ENCODE measurements around the gene DLGAP1.

DLGAP1 gene

DNA sequence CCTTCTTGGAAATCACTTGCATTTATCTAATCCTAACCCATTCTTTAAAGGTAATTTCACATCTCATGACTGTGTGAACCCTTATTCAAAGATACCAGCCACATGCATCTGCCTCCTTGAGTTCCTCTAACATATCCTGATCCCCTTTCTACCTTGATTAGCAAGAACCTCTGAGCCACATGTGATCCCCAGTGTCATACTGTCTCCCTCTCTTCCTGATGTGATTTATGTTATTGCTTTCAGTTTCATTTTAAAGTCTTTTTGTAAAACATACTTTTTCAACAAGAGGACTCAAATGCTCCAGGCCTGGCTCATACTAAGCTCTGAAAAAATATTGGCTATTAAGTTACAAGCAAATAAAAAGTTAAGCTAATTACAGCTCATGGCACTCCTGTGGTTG is 470.1 kb downstream of the DLGAP1 start:
- H3K4me1 ChIP-seq (ENCODE audit: control insufficient read depth, insufficient read depth, low read length) = peaks cover 27% of the 10 kb centered on the region
- no peaks in the 10 kb centered on the region for H3K36me3 ChIP-seq (ENCODE audit: control insufficient read depth in 2 of 2, insufficient read depth in 1 of 2, low read length in 2 of 2)
- H3K27ac ChIP-seq (ENCODE audit: extremely low read depth, low read depth, low read length) = peak overlapping the region; percentile 31; the same call in 1 of the 2 replicates
- ChIA-PET CTCF (interaction anchor here (0.6 to 6.3 kb wide), 7 partner anchors 10 to 223 kb away, joined by 3 to 51 read pairs (median 5); no protein-coding TSS in a partner anchor), POLR2A (interaction anchor here (0.5 to 2.6 kb wide), 3 partner anchors 18 to 100 kb away, joined by 3 to 5 read pairs (median 3); no protein-coding TSS in a partner anchor)
- no peak overlapping the region for H3K4me3 ChIP-seq (ENCODE audit: low read depth, low read length)
- TF ChIP-seq ZNF302 (tag by site-specific recombination; IDR thresholded peaks at IDR 0.05; ENCODE audit: low read depth) = no peak
- no peak for TF ChIP-seq ZNF777 (tag by site-specific recombination; IDR thresholded peaks at IDR 0.05; ENCODE audit: borderline replicate concordance)
- TF ChIP-seq ZNF148 (tag by site-specific recombination; IDR thresholded peaks at IDR 0.05; ENCODE audit: borderline replicate concordance) = no peak
- TF ChIP-seq ZNF76 (tag by site-specific recombination; IDR thresholded peaks at IDR 0.05; ENCODE audit: borderline replicate concordance, low read depth) = no peak
- no peak for TF ChIP-seq ZNF132 (tag by site-specific recombination; IDR thresholded peaks at IDR 0.05; ENCODE audit: borderline replicate concordance)
- no peak for TF ChIP-seq ZNF677 (tag by site-specific recombination; IDR thresholded peaks at IDR 0.05)
- no peak for TF ChIP-seq ZBTB26 (tag by site-specific recombination; optimal IDR thresholded peaks at IDR 0.05)
- TF ChIP-seq ZNF202 (tag by site-specific recombination; IDR thresholded peaks at IDR 0.05; ENCODE audit: borderline replicate concordance) = no peak
- TF ChIP-seq RBAK (tag by site-specific recombination; IDR thresholded peaks at IDR 0.05) = no peak
- no peak for TF ChIP-seq ZNF701 (tag by site-specific recombination; IDR thresholded peaks at IDR 0.05)
- TF ChIP-seq ZNF211 (tag by site-specific recombination; IDR thresholded peaks at IDR 0.05; ENCODE audit: low read depth) = no peak
- no peak for TF ChIP-seq ZNF23 (tag by site-specific recombination; IDR thresholded peaks at IDR 0.05; ENCODE audit: borderline replicate concordance)
- no peak for TF ChIP-seq ZNF174 (tag by site-specific recombination; IDR thresholded peaks at IDR 0.05)
- TF ChIP-seq ZFP41 (tag by site-specific recombination; IDR thresholded peaks at IDR 0.05; ENCODE audit: borderline replicate concordance) = no peak
- TF ChIP-seq, protein P1, sequence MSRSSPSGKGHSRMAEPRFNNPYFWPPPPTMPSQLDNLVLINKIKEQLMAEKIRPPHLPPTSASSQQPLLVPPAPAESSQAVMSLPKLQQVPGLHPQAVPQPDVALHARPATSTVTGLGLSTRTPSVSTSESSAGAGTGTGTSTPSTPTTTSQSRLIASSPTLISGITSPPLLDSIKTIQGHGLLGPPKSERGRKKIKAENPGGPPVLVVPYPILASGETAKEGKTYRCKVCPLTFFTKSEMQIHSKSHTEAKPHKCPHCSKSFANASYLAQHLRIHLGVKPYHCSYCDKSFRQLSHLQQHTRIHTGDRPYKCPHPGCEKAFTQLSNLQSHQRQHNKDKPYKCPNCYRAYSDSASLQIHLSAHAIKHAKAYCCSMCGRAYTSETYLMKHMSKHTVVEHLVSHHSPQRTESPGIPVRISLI (tag by site-specific recombination; IDR thresholded peaks at IDR 0.05) = no peak
- no peak for TF ChIP-seq ZNF639 (tag by site-specific recombination; IDR thresholded peaks at IDR 0.05)
- no peak for TF ChIP-seq REPIN1 (tag by site-specific recombination; IDR thresholded peaks at IDR 0.05; ENCODE audit: low read depth)
- no peak for TF ChIP-seq ZNF169 (tag by site-specific recombination; IDR thresholded peaks at IDR 0.05)
- H3K9me3 ChIP-seq (ENCODE audit: control insufficient read depth, insufficient read depth, low read depth, low read length) = no peaks in the 10 kb centered on the region

DNA sequence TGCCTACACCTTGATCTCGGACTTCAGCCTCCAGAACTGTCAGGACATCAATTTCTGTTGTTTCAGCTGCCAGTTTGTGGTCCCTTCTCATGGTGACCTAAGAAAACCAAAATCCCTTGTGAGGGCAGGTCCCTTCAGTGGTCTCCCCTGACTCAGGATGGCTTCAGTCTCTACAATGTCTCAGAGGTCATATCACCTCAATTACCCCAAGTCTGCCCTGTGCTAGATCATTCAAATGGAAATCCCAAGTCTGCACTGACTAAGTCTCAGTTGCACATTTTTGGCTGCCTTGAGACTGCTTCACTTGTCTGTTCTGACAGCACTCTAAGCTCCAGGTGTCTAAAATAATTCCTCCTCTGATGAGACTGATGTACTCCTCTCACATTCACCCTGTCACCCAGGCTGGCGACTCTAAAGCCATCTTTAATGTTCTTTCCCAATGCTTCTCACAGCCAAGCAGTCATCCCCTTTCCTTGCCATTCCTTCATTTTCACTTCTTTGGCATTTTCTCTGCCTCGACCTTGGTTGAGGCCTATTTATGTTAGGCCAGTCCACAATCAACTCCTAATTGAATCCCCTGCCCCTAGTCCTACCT is 470.8 kb downstream of the DLGAP1 start:
- ChIA-PET POLR2A (interaction anchor here (2.6 kb wide), 1 partner anchor 17 kb away, joined by 5 read pairs; no protein-coding TSS in a partner anchor), CTCF (interaction anchor here (0.6 to 6.3 kb wide), 5 partner anchors 10 to 213 kb away, joined by 3 to 51 read pairs (median 4); no protein-coding TSS in a partner anchor)
- no peak overlapping the region for H3K4me3 ChIP-seq (ENCODE audit: low read depth, low read length)
- no peaks in the 10 kb centered on the region for H3K9me3 ChIP-seq (ENCODE audit: control insufficient read depth, insufficient read depth, low read depth, low read length)
- peaks cover 27% of the 10 kb centered on the region for H3K4me1 ChIP-seq (ENCODE audit: control insufficient read depth, insufficient read depth, low read length)
- H3K36me3 ChIP-seq (ENCODE audit: control insufficient read depth in 2 of 2, insufficient read depth in 1 of 2, low read length in 2 of 2) = no peaks in the 10 kb centered on the region
- peak overlapping the region; percentile 40; the same call in 1 of the 2 replicates for H3K27ac ChIP-seq (ENCODE audit: extremely low read depth, low read depth, low read length)
- no peak for TF ChIP-seq TCF7L2 (IDR thresholded peaks at IDR 0.05; ENCODE audit: borderline replicate concordance, low read depth, low read length)
- no peak for TF ChIP-seq ZNF324 (tag by site-specific recombination; IDR thresholded peaks at IDR 0.05)
- TF ChIP-seq, protein P2, sequence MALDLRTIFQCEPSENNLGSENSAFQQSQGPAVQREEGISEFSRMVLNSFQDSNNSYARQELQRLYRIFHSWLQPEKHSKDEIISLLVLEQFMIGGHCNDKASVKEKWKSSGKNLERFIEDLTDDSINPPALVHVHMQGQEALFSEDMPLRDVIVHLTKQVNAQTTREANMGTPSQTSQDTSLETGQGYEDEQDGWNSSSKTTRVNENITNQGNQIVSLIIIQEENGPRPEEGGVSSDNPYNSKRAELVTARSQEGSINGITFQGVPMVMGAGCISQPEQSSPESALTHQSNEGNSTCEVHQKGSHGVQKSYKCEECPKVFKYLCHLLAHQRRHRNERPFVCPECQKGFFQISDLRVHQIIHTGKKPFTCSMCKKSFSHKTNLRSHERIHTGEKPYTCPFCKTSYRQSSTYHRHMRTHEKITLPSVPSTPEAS (tag by site-specific recombination; IDR thresholded peaks at IDR 0.05) = no peak
- no peak for TF ChIP-seq ZNF830 (tag by site-specific recombination; IDR thresholded peaks at IDR 0.05; ENCODE audit: low read depth)
- no peak for TF ChIP-seq ZNF341 (tag by site-specific recombination; IDR thresholded peaks at IDR 0.05; ENCODE audit: low read depth)
- no peak for TF ChIP-seq ZNF174 (tag by site-specific recombination; IDR thresholded peaks at IDR 0.05)
- TF ChIP-seq ZNF366 (tag by site-specific recombination; conservative IDR thresholded peaks at IDR 0.05) = no peak
- TF ChIP-seq ZNF184 (tag by site-specific recombination; IDR thresholded peaks at IDR 0.05) = no peak
- no peak for TF ChIP-seq ZNF654 (tag by site-specific recombination; IDR thresholded peaks at IDR 0.05; ENCODE audit: low read depth)
- TF ChIP-seq ZNF658 (tag by site-specific recombination; IDR thresholded peaks at IDR 0.05) = no peak
- no peak for TF ChIP-seq ZSCAN23 (tag by site-specific recombination; IDR thresholded peaks at IDR 0.05)
